WTC11 (cell line): ENCODE measurements around the gene FAM209B. TPM values are rescaled to one million over a fixed set of nuclear protein-coding genes. Genes with fewer than 3 reads are reported as not detected.

Experiments used
- ATAC-seq: fragments of 200-7000 bp; cut with Tn5 transposase; 2 replicates; pipeline ENCODE4 v1.10.0; 2021; ENCODE audit warnings: mild to moderate bottlenecking, moderate library complexity
- CTCF ChIA-PET: fragments of 300-600 bp; sonication (Branson Sonifier 250); formaldehyde crosslinking; loops from one replicate; lab custom pipeline; 2021; ENCODE audit warnings: antibody characterized with exemption; lab: Charles Lee
- POLR2A ChIA-PET: fragments of 350-600 bp; sonication (Branson Sonifier 250); formaldehyde crosslinking; loops from one replicate; lab custom pipeline; 2021; ENCODE audit warnings: antibody characterized with exemption; lab: Charles Lee
- DNase-seq: peaks from one replicate; pipeline ENCODE4 v3.0.0; 2021; ENCODE audit warnings: low spot score
- H3K27ac Mint-ChIP-seq: 2 replicates; pipeline ENCODE4 v1.8.0; 2021; ENCODE audit warnings: mixed read lengths
- H3K27me3 Mint-ChIP-seq: 2 replicates; pipeline ENCODE4 v1.8.0; 2021; ENCODE audit warnings: low read depth, mild to moderate bottlenecking, moderate library complexity, mixed read lengths
- H3K36me3 Mint-ChIP-seq: 2 replicates; pipeline ENCODE4 v1.8.0; 2021; ENCODE audit warnings: mixed read lengths
- H3K4me1 Mint-ChIP-seq: 2 replicates; pipeline ENCODE4 v1.8.0; 2022; ENCODE audit warnings: mixed read lengths
- H3K4me3 Mint-ChIP-seq: 2 replicates; pipeline ENCODE4 v1.8.0; 2021; ENCODE audit warnings: mild to moderate bottlenecking, moderate library complexity, mixed read lengths
- H3K9me3 Mint-ChIP-seq: 2 replicates; pipeline ENCODE4 v1.8.0; 2021; ENCODE audit warnings: mixed read lengths
- CBFB ChIP-seq: sonication (generic); formaldehyde crosslinking; IDR thresholded peaks from 2 replicates; pipeline ENCODE4 v1.8.1; 2022; ENCODE audit warnings: mild to moderate bottlenecking, low read depth, missing genetic modification reagents
- EMX1 ChIP-seq: fragments of 250-450 bp; sonication (Bioruptor Pico); IDR thresholded peaks from 2 replicates; pipeline ENCODE4 v1.8.0; 2021; ENCODE audit warnings: mild to moderate bottlenecking
- FOXK1 ChIP-seq: sonication (generic); formaldehyde crosslinking; IDR thresholded peaks from 2 replicates; pipeline ENCODE4 v1.8.0; 2022; ENCODE audit warnings: mild to moderate bottlenecking, moderate library complexity, missing genetic modification reagents
- FOXP1 ChIP-seq: sonication (generic); formaldehyde crosslinking; IDR thresholded peaks from 2 replicates; pipeline ENCODE4 v1.8.0; 2022; ENCODE audit warnings: missing genetic modification reagents, mild to moderate bottlenecking, moderate library complexity, borderline replicate concordance
- JAZF1 ChIP-seq: fragments of 250-450 bp; sonication (Bioruptor Pico); IDR thresholded peaks from 2 replicates; pipeline ENCODE4 v1.9.0; 2021; ENCODE audit warnings: moderate library complexity, mild to moderate bottlenecking, inconsistent platforms
- KAT7 ChIP-seq: sonication (generic); formaldehyde crosslinking; IDR thresholded peaks from 2 replicates; pipeline ENCODE4 v1.8.1; 2023; ENCODE audit warnings: missing genetic modification reagents, mild to moderate bottlenecking, borderline replicate concordance
- NR3C1 ChIP-seq: sonication (generic); formaldehyde crosslinking; conservative IDR thresholded peaks from 2 replicates; pipeline ENCODE4 v1.8.1; 2023; ENCODE audit warnings: low read depth, mild to moderate bottlenecking, missing genetic modification reagents
- RORB ChIP-seq: fragments of 250-450 bp; sonication (Bioruptor Pico); IDR thresholded peaks from 2 replicates; pipeline ENCODE4 v1.9.0; 2021; ENCODE audit warnings: mild to moderate bottlenecking
- ZNF317 ChIP-seq: sonication (generic); formaldehyde crosslinking; IDR thresholded peaks from 2 replicates; pipeline ENCODE4 v1.8.1; 2023; ENCODE audit warnings: low read depth, mild to moderate bottlenecking, moderate library complexity, missing genetic modification reagents, borderline replicate concordance
- ZNF416 ChIP-seq: fragments of 250-450 bp; sonication (Bioruptor Pico); IDR thresholded peaks from 2 replicates; pipeline ENCODE4 v1.9.0; 2021; ENCODE audit warnings: mild to moderate bottlenecking, inconsistent platforms
- ZNF671 ChIP-seq: fragments of 250-450 bp; sonication (Bioruptor Pico); IDR thresholded peaks from 2 replicates; pipeline ENCODE4 v1.8.0; 2021; ENCODE audit warnings: mild to moderate bottlenecking
- total RNA-seq: library from RNA; stranded (reverse); gene quantifications from 3 replicates; pipeline ENCODE4 v1.2.3, GENCODE V29; 2021
- TF ChIP-seq, protein P1 (sequence below): sonication (generic); formaldehyde crosslinking; IDR thresholded peaks from 2 replicates; pipeline ENCODE4 v1.8.1; 2023; ENCODE audit warnings: mild to moderate bottlenecking, moderate library complexity, missing genetic modification reagents
- TF ChIP-seq, protein P2 (sequence below): fragments of 250-450 bp; sonication (Bioruptor Pico); IDR thresholded peaks from 2 replicates; pipeline ENCODE4 v1.9.0; 2021; ENCODE audit warnings: mild to moderate bottlenecking, borderline replicate concordance
- TF ChIP-seq, protein P3 (sequence below): sonication (generic); formaldehyde crosslinking; IDR thresholded peaks from 2 replicates; pipeline ENCODE4 v1.8.0; 2023; ENCODE audit warnings: mild to moderate bottlenecking, missing genetic modification reagents
- TF ChIP-seq, protein P4 (sequence below): sonication (generic); formaldehyde crosslinking; IDR thresholded peaks from 2 replicates; pipeline ENCODE4 v1.8.1; 2022; ENCODE audit warnings: mild to moderate bottlenecking, moderate library complexity, missing genetic modification reagents
- TF ChIP-seq, protein P5 (sequence below): sonication (generic); formaldehyde crosslinking; IDR thresholded peaks from 2 replicates; pipeline ENCODE4 v1.8.0; 2022; ENCODE audit warnings: mild to moderate bottlenecking, missing genetic modification reagents
- TF ChIP-seq, protein P6 (sequence below): sonication (generic); formaldehyde crosslinking; IDR thresholded peaks from 2 replicates; pipeline ENCODE4 v1.8.0; 2023; ENCODE audit warnings: missing genetic modification reagents

The FAM209B gene
- total RNA-seq, 1 experiment from 2014 or later, result 0.68 TPM

DNA sequence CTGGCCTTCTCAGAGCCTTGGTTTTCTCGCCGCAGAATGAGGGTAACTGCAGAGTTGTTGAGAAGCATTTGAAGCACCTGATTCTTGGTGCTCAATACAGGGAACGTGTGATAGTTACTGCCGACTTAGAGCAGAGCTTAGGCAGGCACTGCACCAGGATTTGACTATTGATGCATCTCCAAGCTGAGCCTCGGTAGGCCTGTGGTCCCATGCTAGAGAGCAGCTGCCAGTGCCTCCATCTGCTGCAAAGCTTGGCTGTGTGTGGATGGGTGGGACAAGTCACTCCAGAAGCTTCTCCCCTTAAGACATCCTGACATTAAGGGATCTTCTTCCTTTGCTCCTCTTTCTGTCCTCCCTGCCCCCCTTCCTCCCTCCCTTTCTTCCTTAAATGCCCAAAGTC is 40.9 kb downstream of the FAM209B start:
- POLR2A ChIA-PET, result no interaction called here
- TF ChIP-seq ZNF671 (CRISPR knock-in tag) (no peak), ZNF317 (CRISPR knock-in tag) (no peak), FOXP1 (CRISPR knock-in tag) (no peak), EMX1 (CRISPR knock-in tag) (no peak), CBFB (no peak), ZNF416 (CRISPR knock-in tag) (no peak)
- TF ChIP-seq, protein P1, sequence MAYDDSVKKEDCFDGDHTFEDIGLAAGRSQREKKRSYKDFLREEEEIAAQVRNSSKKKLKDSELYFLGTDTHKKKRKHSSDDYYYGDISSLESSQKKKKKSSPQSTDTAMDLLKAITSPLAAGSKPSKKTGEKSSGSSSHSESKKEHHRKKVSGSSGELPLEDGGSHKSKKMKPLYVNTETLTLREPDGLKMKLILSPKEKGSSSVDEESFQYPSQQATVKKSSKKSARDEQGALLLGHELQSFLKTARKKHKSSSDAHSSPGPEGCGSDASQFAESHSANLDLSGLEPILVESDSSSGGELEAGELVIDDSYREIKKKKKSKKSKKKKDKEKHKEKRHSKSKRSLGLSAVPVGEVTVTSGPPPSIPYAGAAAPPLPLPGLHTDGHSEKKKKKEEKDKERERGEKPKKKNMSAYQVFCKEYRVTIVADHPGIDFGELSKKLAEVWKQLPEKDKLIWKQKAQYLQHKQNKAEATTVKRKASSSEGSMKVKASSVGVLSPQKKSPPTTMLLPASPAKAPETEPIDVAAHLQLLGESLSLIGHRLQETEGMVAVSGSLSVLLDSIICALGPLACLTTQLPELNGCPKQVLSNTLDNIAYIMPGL (CRISPR knock-in tag), result no peak
- TF ChIP-seq, protein P2, sequence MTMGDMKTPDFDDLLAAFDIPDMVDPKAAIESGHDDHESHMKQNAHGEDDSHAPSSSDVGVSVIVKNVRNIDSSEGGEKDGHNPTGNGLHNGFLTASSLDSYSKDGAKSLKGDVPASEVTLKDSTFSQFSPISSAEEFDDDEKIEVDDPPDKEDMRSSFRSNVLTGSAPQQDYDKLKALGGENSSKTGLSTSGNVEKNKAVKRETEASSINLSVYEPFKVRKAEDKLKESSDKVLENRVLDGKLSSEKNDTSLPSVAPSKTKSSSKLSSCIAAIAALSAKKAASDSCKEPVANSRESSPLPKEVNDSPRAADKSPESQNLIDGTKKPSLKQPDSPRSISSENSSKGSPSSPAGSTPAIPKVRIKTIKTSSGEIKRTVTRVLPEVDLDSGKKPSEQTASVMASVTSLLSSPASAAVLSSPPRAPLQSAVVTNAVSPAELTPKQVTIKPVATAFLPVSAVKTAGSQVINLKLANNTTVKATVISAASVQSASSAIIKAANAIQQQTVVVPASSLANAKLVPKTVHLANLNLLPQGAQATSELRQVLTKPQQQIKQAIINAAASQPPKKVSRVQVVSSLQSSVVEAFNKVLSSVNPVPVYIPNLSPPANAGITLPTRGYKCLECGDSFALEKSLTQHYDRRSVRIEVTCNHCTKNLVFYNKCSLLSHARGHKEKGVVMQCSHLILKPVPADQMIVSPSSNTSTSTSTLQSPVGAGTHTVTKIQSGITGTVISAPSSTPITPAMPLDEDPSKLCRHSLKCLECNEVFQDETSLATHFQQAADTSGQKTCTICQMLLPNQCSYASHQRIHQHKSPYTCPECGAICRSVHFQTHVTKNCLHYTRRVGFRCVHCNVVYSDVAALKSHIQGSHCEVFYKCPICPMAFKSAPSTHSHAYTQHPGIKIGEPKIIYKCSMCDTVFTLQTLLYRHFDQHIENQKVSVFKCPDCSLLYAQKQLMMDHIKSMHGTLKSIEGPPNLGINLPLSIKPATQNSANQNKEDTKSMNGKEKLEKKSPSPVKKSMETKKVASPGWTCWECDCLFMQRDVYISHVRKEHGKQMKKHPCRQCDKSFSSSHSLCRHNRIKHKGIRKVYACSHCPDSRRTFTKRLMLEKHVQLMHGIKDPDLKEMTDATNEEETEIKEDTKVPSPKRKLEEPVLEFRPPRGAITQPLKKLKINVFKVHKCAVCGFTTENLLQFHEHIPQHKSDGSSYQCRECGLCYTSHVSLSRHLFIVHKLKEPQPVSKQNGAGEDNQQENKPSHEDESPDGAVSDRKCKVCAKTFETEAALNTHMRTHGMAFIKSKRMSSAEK (CRISPR knock-in tag), result no peak
- TF ChIP-seq, protein P3, sequence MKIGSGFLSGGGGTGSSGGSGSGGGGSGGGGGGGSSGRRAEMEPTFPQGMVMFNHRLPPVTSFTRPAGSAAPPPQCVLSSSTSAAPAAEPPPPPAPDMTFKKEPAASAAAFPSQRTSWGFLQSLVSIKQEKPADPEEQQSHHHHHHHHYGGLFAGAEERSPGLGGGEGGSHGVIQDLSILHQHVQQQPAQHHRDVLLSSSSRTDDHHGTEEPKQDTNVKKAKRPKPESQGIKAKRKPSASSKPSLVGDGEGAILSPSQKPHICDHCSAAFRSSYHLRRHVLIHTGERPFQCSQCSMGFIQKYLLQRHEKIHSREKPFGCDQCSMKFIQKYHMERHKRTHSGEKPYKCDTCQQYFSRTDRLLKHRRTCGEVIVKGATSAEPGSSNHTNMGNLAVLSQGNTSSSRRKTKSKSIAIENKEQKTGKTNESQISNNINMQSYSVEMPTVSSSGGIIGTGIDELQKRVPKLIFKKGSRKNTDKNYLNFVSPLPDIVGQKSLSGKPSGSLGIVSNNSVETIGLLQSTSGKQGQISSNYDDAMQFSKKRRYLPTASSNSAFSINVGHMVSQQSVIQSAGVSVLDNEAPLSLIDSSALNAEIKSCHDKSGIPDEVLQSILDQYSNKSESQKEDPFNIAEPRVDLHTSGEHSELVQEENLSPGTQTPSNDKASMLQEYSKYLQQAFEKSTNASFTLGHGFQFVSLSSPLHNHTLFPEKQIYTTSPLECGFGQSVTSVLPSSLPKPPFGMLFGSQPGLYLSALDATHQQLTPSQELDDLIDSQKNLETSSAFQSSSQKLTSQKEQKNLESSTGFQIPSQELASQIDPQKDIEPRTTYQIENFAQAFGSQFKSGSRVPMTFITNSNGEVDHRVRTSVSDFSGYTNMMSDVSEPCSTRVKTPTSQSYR (CRISPR knock-in tag), result no peak
- no peak overlapping the region for H3K4me3 Mint-ChIP-seq
- ATAC-seq (no peak), DNase-seq (no peak)
- no peaks in the 10 kb centered on the region for H3K4me1 Mint-ChIP-seq
- no peak overlapping the region for H3K27ac Mint-ChIP-seq
- peaks cover 11% of the 10 kb centered on the region; the same call in 1 of the 2 replicates for H3K9me3 Mint-ChIP-seq
- H3K27me3 Mint-ChIP-seq, result no peaks in the 10 kb centered on the region
- H3K36me3 Mint-ChIP-seq, result peaks cover 2% of the 10 kb centered on the region; the same call in 1 of the 2 replicates
- CTCF ChIA-PET, result interaction anchor here (1.3 kb wide), 1 partner anchor 24 kb away, joined by 6 read pairs; no protein-coding TSS in a partner anchor

DNA sequence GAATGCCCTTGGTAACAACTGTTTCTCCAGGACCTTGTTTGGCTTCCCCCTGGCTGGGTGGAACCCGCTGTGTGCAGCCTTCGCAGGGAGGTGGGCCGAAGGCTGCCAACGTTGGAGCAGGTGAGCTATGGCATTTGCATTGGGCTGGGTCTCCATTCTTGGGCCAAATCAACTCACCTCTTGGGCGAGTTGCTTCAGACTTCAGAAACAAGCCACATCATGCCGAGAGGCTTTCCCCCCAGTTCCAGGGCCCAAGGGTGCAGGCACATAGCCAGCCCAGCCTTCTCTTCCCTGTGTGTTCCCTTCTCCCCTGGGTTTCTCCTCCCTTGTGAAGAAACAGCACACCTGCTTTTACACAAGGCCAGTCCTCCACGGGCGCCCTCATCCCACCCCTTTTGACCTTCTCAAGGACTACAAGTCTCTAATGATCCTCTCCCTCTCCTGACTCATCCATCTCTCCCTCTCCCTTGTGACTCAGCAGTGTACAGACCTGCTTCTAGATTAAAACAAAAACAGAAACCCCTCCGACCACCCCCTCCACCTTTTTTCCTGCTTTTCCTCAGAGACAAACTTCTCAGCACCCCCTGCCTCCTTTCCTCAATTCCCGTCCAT is 41.6 kb downstream of the FAM209B start:
- H3K4me3 Mint-ChIP-seq, result no peak overlapping the region
- no peak for ATAC-seq
- peaks cover 2% of the 10 kb centered on the region; the same call in 1 of the 2 replicates for H3K36me3 Mint-ChIP-seq
- DNase-seq, result no peak
- H3K4me1 Mint-ChIP-seq, result peaks cover 4% of the 10 kb centered on the region; the same call in 1 of the 2 replicates
- H3K27ac Mint-ChIP-seq, result no peak overlapping the region
- POLR2A ChIA-PET, result no interaction called here
- CTCF ChIA-PET, result interaction anchor here (1.3 kb wide), 1 partner anchor 24 kb away, joined by 6 read pairs; no protein-coding TSS in a partner anchor
- H3K9me3 Mint-ChIP-seq, result peaks cover 11% of the 10 kb centered on the region; the same call in 1 of the 2 replicates
- peaks cover 2% of the 10 kb centered on the region; the same call in 1 of the 2 replicates for H3K27me3 Mint-ChIP-seq
- TF ChIP-seq, protein P4, sequence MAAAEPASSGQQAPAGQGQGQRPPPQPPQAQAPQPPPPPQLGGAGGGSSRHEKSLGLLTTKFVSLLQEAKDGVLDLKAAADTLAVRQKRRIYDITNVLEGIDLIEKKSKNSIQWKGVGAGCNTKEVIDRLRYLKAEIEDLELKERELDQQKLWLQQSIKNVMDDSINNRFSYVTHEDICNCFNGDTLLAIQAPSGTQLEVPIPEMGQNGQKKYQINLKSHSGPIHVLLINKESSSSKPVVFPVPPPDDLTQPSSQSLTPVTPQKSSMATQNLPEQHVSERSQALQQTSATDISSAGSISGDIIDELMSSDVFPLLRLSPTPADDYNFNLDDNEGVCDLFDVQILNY (CRISPR knock-in tag), result no peak
- TF ChIP-seq KAT7 (CRISPR knock-in tag) (no peak), RORB (CRISPR knock-in tag) (no peak), NR3C1 (CRISPR knock-in tag) (no peak), ZNF671 (CRISPR knock-in tag) (no peak), FOXK1 (CRISPR knock-in tag) (no peak), JAZF1 (CRISPR knock-in tag) (no peak)
- TF ChIP-seq, protein P3 (CRISPR knock-in tag), result no peak
- TF ChIP-seq, protein P5, sequence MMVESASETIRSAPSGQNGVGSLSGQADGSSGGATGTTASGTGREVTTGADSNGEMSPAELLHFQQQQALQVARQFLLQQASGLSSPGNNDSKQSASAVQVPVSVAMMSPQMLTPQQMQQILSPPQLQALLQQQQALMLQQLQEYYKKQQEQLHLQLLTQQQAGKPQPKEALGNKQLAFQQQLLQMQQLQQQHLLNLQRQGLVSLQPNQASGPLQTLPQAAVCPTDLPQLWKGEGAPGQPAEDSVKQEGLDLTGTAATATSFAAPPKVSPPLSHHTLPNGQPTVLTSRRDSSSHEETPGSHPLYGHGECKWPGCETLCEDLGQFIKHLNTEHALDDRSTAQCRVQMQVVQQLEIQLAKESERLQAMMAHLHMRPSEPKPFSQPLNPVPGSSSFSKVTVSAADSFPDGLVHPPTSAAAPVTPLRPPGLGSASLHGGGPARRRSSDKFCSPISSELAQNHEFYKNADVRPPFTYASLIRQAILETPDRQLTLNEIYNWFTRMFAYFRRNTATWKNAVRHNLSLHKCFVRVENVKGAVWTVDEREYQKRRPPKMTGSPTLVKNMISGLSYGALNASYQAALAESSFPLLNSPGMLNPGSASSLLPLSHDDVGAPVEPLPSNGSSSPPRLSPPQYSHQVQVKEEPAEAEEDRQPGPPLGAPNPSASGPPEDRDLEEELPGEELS, result no peak
- TF ChIP-seq, protein P6, sequence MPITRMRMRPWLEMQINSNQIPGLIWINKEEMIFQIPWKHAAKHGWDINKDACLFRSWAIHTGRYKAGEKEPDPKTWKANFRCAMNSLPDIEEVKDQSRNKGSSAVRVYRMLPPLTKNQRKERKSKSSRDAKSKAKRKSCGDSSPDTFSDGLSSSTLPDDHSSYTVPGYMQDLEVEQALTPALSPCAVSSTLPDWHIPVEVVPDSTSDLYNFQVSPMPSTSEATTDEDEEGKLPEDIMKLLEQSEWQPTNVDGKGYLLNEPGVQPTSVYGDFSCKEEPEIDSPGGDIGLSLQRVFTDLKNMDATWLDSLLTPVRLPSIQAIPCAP (CRISPR knock-in tag), result no peak
